CD4-positive, alpha-beta T cell (primary cell): ENCODE results near the gene LGI1. TPM values are rescaled to one million over a fixed set of nuclear protein-coding genes. Genes with fewer than 3 reads are reported as not detected.

ENCODE experiments used
- ATAC-seq: fragments of 200-7000 bp; cut with Tn5 transposase; one replicate; pipeline ENCODE4 v1.10.0; 2022; ENCODE audit warnings: mild to moderate bottlenecking; ENCODE audit not compliant: poor library complexity
- CTCF ChIA-PET: fragments of 350-600 bp; sonication (Branson Sonifier 250); formaldehyde crosslinking; loops from one replicate; lab custom pipeline; 2021; ENCODE audit warnings: antibody characterized with exemption, inconsistent platforms; lab: Charles Lee
- POLR2A ChIA-PET: fragments of 350-600 bp; sonication (Branson Sonifier 250); formaldehyde crosslinking; loops from one replicate; lab custom pipeline; 2021; ENCODE audit warnings: antibody characterized with exemption, inconsistent platforms; lab: Charles Lee
- DNase-seq, 14 experiments: peaks; one replicate each; pipeline ENCODE4 v3.0.0-alpha.2; 2013 to 2020; ENCODE audit warnings: mixed read lengths in 2 of 14
- H3K27ac ChIP-seq, 2 donors: one replicate each; pipeline versions ENCODE4 v1.5.1 to v1.7.0; 2013; ENCODE audit warnings: low read length in 2 of 2, low read depth in 1 of 2, mild to moderate bottlenecking in 1 of 2
- H3K27me3 ChIP-seq, 2 experiments: 1 replicate in 1 of 2; 2 replicates in 1 of 2; pipeline versions ENCODE4 v1.6.1 to v1.7.0; 2013; ENCODE audit warnings: low read length in 2 of 2, control low read depth in 1 of 2, mild to moderate bottlenecking in 1 of 2, moderate library complexity in 1 of 2; ENCODE audit not compliant: insufficient read depth in 2 of 2, control insufficient read depth in 1 of 2
- H3K36me3 ChIP-seq: one replicate; pipeline ENCODE4 v1.6.1; 2013; ENCODE audit warnings: low read length, control low read depth; ENCODE audit not compliant: insufficient read depth
- H3K4me1 ChIP-seq: one replicate; pipeline ENCODE4 v1.6.1; 2013; ENCODE audit warnings: low read length, control low read depth; ENCODE audit not compliant: insufficient read depth
- H3K4me3 ChIP-seq: one replicate; pipeline ENCODE4 v1.5.1; 2013; ENCODE audit warnings: mild to moderate bottlenecking, low read length, moderate library complexity
- H3K9me3 ChIP-seq, 2 experiments: 1 replicate in 1 of 2; 2 replicates in 1 of 2; pipeline versions ENCODE4 v1.6.1 to v1.7.0; 2013; ENCODE audit warnings: low read length in 2 of 2, mild to moderate bottlenecking in 2 of 2, control low read depth in 1 of 2, moderate library complexity in 1 of 2; ENCODE audit not compliant: control insufficient read depth in 1 of 2, insufficient read depth in 1 of 2
- H3K27ac Mint-ChIP-seq: one replicate; pipeline ENCODE4 v1.8.0; 2020; ENCODE audit warnings: mixed read lengths
- H3K27me3 Mint-ChIP-seq: one replicate; pipeline ENCODE4 v1.8.0; 2021; ENCODE audit warnings: mixed read lengths
- H3K36me3 Mint-ChIP-seq: one replicate; pipeline ENCODE4 v1.8.0; 2021; ENCODE audit warnings: low read depth, mixed read lengths
- H3K4me1 Mint-ChIP-seq: one replicate; pipeline ENCODE4 v1.8.0; 2021; ENCODE audit warnings: low read depth, mixed read lengths
- H3K4me3 Mint-ChIP-seq: one replicate; pipeline ENCODE4 v1.8.0; 2020; ENCODE audit warnings: mild to moderate bottlenecking, mixed read lengths
- H3K9me3 Mint-ChIP-seq: one replicate; pipeline ENCODE4 v1.8.0; 2020; ENCODE audit warnings: mixed read lengths
- CTCF ChIP-seq: fragments of 200-600 bp; IDR thresholded peaks from one replicate; pipeline ENCODE4 v1.8.0; 2022; ENCODE audit warnings: antibody characterized with exemption, mild to moderate bottlenecking
- intact Hi-C, 2 experiments: fragments of 100-400 bp; cut with DNase I in 1 of 2; cut with micrococcal nuclease in 1 of 2; formaldehyde crosslinking; loops; one replicate each; pipeline versions ENCODE4 v1.15.1 to v1.9.0; 2023 to 2025; cut with DNase I, micrococcal nuclease
- total RNA-seq, 174 experiments: library from RNA in 2 of 174; stranded (reverse) in 2 of 174; gene quantifications; one replicate each; pipeline ENCODE4 v1.2.3 and lab custom pipeline; 2021 to 2026

LGI1 gene
- total RNA-seq, 2 experiments from 2014 or later: not detected

DNA sequence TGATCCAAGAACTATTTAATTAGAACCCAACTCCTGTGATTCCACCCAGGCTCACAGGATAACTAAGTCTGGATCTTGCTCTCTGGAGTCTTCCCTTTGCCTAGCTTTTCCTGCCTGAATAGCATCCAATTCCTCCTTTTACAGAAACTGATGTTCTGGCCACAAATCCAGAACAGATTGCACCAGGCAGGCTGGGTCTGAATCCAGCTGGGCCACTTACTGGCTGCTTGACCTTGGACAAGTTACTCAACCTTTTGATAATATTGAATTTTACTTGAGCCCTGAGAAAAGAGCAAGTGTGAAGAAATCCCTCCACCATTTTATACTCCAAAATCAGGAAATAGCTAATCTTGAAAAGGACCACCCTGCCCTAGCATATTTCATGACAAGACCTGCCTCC lies 80.5 kb downstream of the LGI1 start:
- Histone ChIP-seq H3K9me3 (peaks cover 5 to 6% of the 10 kb centered on the region in 2 experiments), H3K36me3 (no peaks in the 10 kb centered on the region), H3K27me3 (peaks cover 0 to 5% of the 10 kb centered on the region in 2 experiments), H3K4me1 (no peaks in the 10 kb centered on the region), H3K27ac (no peak overlapping the region), H3K4me3 (no peak overlapping the region)
- H3K9me3 Mint-ChIP-seq: peaks cover 4% of the 10 kb centered on the region
- POLR2A ChIA-PET: no interaction called here
- H3K4me3 Mint-ChIP-seq: no peak overlapping the region
- no peak for ATAC-seq
- intact Hi-C loops: no loop called here
- DNase-seq: no peak
- H3K4me1 Mint-ChIP-seq: no peaks in the 10 kb centered on the region
- TF ChIP-seq CTCF: no peak
- peaks cover 4% of the 10 kb centered on the region for H3K27me3 Mint-ChIP-seq
- H3K27ac Mint-ChIP-seq: no peak overlapping the region
- H3K36me3 Mint-ChIP-seq: no peaks in the 10 kb centered on the region
- CTCF ChIA-PET: no interaction called here

DNA sequence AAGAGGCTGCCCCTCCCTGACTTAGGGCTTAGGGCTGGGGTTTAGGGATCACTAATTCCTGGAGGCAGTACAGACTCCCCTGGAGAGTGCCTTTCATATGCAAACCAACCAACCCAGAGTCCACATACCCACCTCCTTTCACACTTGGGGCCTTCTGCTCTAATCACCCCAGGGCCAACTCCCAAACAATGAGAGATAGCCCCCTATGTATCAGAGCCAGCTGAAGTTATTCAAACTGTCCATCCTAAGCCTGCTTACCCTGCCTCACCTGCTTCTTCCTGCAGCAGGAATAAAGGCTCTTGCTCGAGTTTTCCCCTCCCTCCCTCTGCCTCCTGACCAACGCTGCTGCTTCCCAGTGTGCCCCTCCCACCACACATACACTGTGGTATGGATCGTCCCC lies 84.2 kb downstream of the LGI1 start:
- H3K4me1 Mint-ChIP-seq: no peaks in the 10 kb centered on the region
- H3K27ac ChIP-seq: no peak overlapping the region
- no peak overlapping the region for H3K4me3 Mint-ChIP-seq
- H3K9me3 ChIP-seq: no peaks in the 10 kb centered on the region
- H3K36me3 Mint-ChIP-seq: no peaks in the 10 kb centered on the region
- TF ChIP-seq CTCF: no peak
- H3K4me1 ChIP-seq: no peaks in the 10 kb centered on the region
- H3K4me3 ChIP-seq: no peak overlapping the region
- intact Hi-C loops: no loop called here
- CTCF ChIA-PET: no interaction called here
- no peaks in the 10 kb centered on the region for H3K36me3 ChIP-seq
- no peaks in the 10 kb centered on the region for H3K9me3 Mint-ChIP-seq
- ATAC-seq (no peak), DNase-seq (no peak)
- POLR2A ChIA-PET: no interaction called here
- H3K27me3 ChIP-seq: peaks cover 0 to 5% of the 10 kb centered on the region in 2 experiments
- H3K27me3 Mint-ChIP-seq: peaks cover 15% of the 10 kb centered on the region
- H3K27ac Mint-ChIP-seq: no peak overlapping the region

DNA sequence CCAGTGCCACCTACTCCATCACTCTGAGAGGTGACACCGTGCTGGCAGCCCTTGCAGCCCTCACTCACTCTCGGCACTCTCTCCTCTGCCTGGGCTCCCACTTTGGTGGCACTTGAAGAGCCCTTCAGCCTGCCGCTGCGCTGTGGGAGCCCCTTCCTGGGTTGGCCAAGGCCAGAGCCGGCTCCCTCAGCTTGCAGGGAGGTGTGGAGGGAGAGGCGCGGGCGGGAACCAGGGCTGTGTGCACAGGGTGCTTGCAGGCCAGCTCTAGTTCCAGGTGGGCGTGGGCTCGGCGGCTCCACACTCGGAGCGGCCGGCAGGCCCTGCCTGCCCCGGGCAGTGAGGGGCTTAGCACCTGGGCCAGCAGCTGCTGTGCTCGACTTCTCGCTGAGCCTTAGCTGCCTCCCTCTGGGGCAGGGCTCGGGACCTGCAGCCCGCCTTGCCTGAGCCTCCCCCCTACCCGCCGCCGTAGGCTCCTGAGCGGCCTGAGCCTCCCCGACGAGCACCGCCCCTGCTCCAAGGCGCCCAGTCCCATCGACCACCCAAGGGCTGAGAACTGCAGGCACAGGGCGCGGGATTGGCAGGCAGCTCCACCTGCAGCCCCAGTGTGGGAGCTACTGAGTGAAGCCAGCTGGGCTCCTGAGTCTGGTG lies 87.4 kb downstream of the LGI1 start:
- ChIA-PET POLR2A (no interaction called here), CTCF (no interaction called here)
- Mint-ChIP-seq H3K27ac (no peak overlapping the region), H3K4me1 (no peaks in the 10 kb centered on the region), H3K9me3 (no peaks in the 10 kb centered on the region), H3K36me3 (no peaks in the 10 kb centered on the region), H3K27me3 (peaks cover 15% of the 10 kb centered on the region), H3K4me3 (no peak overlapping the region)
- Histone ChIP-seq H3K36me3 (no peaks in the 10 kb centered on the region), H3K27me3 (no peaks in the 10 kb centered on the region), H3K27ac (no peak overlapping the region), H3K9me3 (no peaks in the 10 kb centered on the region), H3K4me3 (no peak overlapping the region), H3K4me1 (no peaks in the 10 kb centered on the region)
- intact Hi-C loops: no loop called here
- ATAC-seq: no peak
- no peak for DNase-seq
- no peak for TF ChIP-seq CTCF

Other genes starting within 250 kb of the LGI1 start
- not detected for gene FFAR4, start 191.3 kb upstream of the LGI1 start, total RNA-seq
- not detected for gene RBP4, start 156.7 kb upstream of the LGI1 start, total RNA-seq
- not detected for gene PDE6C, start 145.4 kb upstream of the LGI1 start, total RNA-seq
- 10 to 100 TPM in 1 of 2 experiments, 1 to 10 TPM in 1; 10.0 to 10.3 TPM for gene FRA10AC1, start 55.3 kb upstream of the LGI1 start, total RNA-seq
- 1 to 10 TPM; 2.9 to 3.1 TPM for gene SLC35G1, start 136.0 kb downstream of the LGI1 start, total RNA-seq
- gene PLCE1, start 236.0 kb downstream of the LGI1 start, total RNA-seq: under 1 TPM in 1 of 2 experiments, not detected in 1; 0.03 TPM